GM23338 (cell line): ENCODE data around the gene GGA1. TPM values are rescaled to one million over a fixed set of nuclear protein-coding genes. Genes with fewer than 3 reads are reported as not detected.

ENCODE experiments used
- ATAC-seq: fragments of 200-7000 bp; cut with Tn5 transposase; 3 replicates; pipeline ENCODE4 v1.9.1; 2020
- DNase-seq: peaks from one replicate; pipeline ENCODE4 v3.0.0-alpha.2; 2015; ENCODE audit warnings: low spot score
- H2AFZ ChIP-seq: fragments of 200-600 bp; sonication (generic); 2 replicates; pipeline ENCODE4 v1.8.0; 2016; ENCODE audit warnings: antibody characterized with exemption, mild to moderate bottlenecking, moderate library complexity
- H3F3A ChIP-seq: fragments of 200-600 bp; sonication (generic); replicated peaks from 2 replicates; pipeline ENCODE4 v1.8.0; 2017; ENCODE audit warnings: antibody characterized with exemption, mixed run types, low read depth
- H3K27ac ChIP-seq: fragments of 200-600 bp; sonication (generic); 2 replicates; pipeline ENCODE4 v1.6.1; 2016; ENCODE audit warnings: low read depth
- H3K27me3 ChIP-seq: fragments of 200-600 bp; sonication (generic); 2 replicates; pipeline ENCODE4 v1.8.0; 2016; ENCODE audit warnings: mild to moderate bottlenecking, mixed run types, moderate library complexity; ENCODE audit not compliant: insufficient read depth
- H3K36me3 ChIP-seq: fragments of 200-600 bp; sonication (generic); 2 replicates; pipeline ENCODE4 v1.8.0; 2016; ENCODE audit warnings: mild to moderate bottlenecking; ENCODE audit not compliant: insufficient read depth
- H3K4me1 ChIP-seq: fragments of 200-600 bp; sonication (generic); 2 replicates; pipeline ENCODE4 v1.8.0; 2016; ENCODE audit warnings: mild to moderate bottlenecking, moderate library complexity; ENCODE audit not compliant: insufficient read depth
- H3K4me2 ChIP-seq: fragments of 200-600 bp; sonication (generic); 2 replicates; pipeline ENCODE4 v1.7.1; 2017; ENCODE audit warnings: mixed run types
- H3K4me3 ChIP-seq: fragments of 200-600 bp; sonication (generic); 2 replicates; pipeline ENCODE4 v1.6.1; 2016; ENCODE audit warnings: mixed run types
- H3K79me2 ChIP-seq: fragments of 200-600 bp; sonication (generic); replicated peaks from 2 replicates; pipeline ENCODE4 v1.8.0; 2017; ENCODE audit warnings: mild to moderate bottlenecking; ENCODE audit not compliant: insufficient read depth
- H3K9me2 ChIP-seq: fragments of 200-600 bp; sonication (generic); 2 replicates; pipeline ENCODE4 v1.8.0; 2017; ENCODE audit not compliant: insufficient read depth
- H4K20me1 ChIP-seq: fragments of 200-600 bp; sonication (generic); replicated peaks from 2 replicates; pipeline ENCODE4 v1.8.0; 2017; ENCODE audit warnings: mild to moderate bottlenecking; ENCODE audit not compliant: insufficient read depth
- H3K27ac Mint-ChIP-seq: 2 replicates; pipeline ENCODE4 v1.8.0; 2020; ENCODE audit warnings: inconsistent platforms, mild to moderate bottlenecking, moderate library complexity, mixed read lengths
- H3K27me3 Mint-ChIP-seq: 3 replicates; pipeline ENCODE4 v1.8.0; 2022; ENCODE audit warnings: low read depth, mild to moderate bottlenecking, moderate library complexity, mixed read lengths, inconsistent platforms; ENCODE audit not compliant: insufficient read depth, poor library complexity
- H3K36me3 Mint-ChIP-seq: 3 replicates; pipeline ENCODE4 v1.8.0; 2021; ENCODE audit warnings: low read depth, mild to moderate bottlenecking, inconsistent platforms, moderate library complexity, mixed read lengths
- H3K4me1 Mint-ChIP-seq: 3 replicates; pipeline ENCODE4 v1.8.0; 2020; ENCODE audit warnings: mild to moderate bottlenecking, inconsistent platforms, mixed read lengths
- H3K4me3 Mint-ChIP-seq: 3 replicates; pipeline ENCODE4 v1.8.0; 2021; ENCODE audit warnings: moderate library complexity, mild to moderate bottlenecking, inconsistent platforms, mixed read lengths
- H3K9me3 Mint-ChIP-seq: 3 replicates; pipeline ENCODE4 v1.8.0; 2020; ENCODE audit warnings: moderate library complexity, mild to moderate bottlenecking, inconsistent platforms, mixed read lengths
- POLR2AphosphoS5 ChIP-seq: IDR thresholded peaks from 2 replicates; pipeline ENCODE4 v1.6.1; 2016; ENCODE audit warnings: antibody characterized with exemption, low read depth
- polyA plus RNA-seq: library from polyadenylated mRNA; unstranded; fragments of >200 nt; fragmentation: Nextera tagmentation; extraction: Ambion mirVana; gene quantifications from 2 replicates; pipeline ENCODE4 v1.2.1, GENCODE V29; 2016
- total RNA-seq: library from RNA; depleted of rRNA; stranded (reverse); fragments of >200 nt; shearing (Covaris generic); gene quantifications from 2 replicates; pipeline ENCODE4 v1.2.3, GENCODE V29; 2014
- TF ChIP-seq, protein P1 (sequence below): fragments of 250-450 bp; sonication (Bioruptor Pico); IDR thresholded peaks from 2 replicates; pipeline ENCODE4 v1.5.0; 2020; ENCODE audit warnings: mild to moderate bottlenecking, moderate library complexity

The GGA1 gene
- total and polyA plus RNA-seq, 2 experiments from 2014 or later: 36.9 to 57.1 TPM

DNA sequence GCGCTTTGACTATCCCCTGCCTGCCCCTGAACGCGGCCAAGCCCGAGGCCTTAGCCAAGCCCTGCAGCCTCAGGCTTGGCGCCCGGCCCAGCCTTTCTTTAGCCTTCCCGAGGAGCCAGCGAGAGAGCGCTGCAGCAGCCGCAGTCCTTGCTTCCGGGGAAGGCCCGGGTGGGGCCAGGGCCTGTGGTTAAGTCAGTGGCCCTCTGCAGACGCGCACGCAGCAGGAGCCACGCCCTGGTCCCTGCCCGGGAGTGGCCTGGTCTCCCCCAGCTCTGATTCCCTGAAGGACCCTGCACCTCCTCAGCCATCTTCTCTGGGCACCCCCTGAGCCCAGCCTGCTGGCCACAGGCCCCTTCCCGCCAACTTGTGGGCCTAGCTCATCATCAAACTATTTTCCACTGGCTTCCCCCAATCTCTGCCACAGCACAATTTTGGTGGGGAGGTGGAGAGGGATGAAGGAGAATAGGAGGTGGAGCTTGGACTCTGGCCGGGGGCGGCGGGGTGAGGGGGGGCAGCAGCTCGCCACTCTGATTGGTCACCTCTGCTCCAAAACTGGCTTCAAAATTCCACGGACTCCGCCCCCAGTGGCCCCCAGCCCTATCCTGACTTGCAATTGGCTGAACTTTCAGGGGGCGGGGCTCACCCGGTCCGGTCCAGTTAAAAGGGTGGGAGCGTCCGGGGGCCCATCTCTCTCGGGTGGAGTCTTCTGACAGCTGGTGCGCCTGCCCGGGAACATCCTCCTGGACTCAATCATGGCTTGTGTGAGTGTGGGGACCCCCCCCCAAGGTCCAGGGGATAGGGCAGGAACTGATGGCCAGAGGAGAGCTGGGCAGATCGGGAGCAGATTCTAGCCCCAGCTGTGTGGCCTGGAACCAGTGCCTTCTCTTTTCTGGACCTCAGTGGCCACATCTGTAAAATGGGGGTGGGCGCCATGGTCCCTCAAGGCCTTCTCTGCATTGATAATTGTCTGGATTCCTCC is 66.6 kb downstream of the GGA1 start, which contains the start of gene LGALS1:
TSS of gene LGALS1 (plus strand) at position 686 of the 979 bp plus-strand sequence. CDS start at position 753, 67 bp downstream.
- peak within 1 kb of the TSS; percentile 79 for H3K4me3 Mint-ChIP-seq
- H3K4me3 ChIP-seq: peak within 1 kb of the TSS; percentile 55
- H3K9me2 ChIP-seq: no peaks in the 10 kb centered on the region
- peaks cover 19% of the 10 kb centered on the region; the same call in 1 of the 2 replicates for H3F3A ChIP-seq
- peaks cover 11% of the 10 kb centered on the region; the same call in 1 of the 2 replicates for H3K4me1 ChIP-seq
- DNase-seq (peak; percentile 83), ATAC-seq (peak; percentile 56)
- peak; percentile 36; the same call in 1 of the 2 replicates for TF ChIP-seq POLR2AphosphoS5
- TF ChIP-seq, protein P1, sequence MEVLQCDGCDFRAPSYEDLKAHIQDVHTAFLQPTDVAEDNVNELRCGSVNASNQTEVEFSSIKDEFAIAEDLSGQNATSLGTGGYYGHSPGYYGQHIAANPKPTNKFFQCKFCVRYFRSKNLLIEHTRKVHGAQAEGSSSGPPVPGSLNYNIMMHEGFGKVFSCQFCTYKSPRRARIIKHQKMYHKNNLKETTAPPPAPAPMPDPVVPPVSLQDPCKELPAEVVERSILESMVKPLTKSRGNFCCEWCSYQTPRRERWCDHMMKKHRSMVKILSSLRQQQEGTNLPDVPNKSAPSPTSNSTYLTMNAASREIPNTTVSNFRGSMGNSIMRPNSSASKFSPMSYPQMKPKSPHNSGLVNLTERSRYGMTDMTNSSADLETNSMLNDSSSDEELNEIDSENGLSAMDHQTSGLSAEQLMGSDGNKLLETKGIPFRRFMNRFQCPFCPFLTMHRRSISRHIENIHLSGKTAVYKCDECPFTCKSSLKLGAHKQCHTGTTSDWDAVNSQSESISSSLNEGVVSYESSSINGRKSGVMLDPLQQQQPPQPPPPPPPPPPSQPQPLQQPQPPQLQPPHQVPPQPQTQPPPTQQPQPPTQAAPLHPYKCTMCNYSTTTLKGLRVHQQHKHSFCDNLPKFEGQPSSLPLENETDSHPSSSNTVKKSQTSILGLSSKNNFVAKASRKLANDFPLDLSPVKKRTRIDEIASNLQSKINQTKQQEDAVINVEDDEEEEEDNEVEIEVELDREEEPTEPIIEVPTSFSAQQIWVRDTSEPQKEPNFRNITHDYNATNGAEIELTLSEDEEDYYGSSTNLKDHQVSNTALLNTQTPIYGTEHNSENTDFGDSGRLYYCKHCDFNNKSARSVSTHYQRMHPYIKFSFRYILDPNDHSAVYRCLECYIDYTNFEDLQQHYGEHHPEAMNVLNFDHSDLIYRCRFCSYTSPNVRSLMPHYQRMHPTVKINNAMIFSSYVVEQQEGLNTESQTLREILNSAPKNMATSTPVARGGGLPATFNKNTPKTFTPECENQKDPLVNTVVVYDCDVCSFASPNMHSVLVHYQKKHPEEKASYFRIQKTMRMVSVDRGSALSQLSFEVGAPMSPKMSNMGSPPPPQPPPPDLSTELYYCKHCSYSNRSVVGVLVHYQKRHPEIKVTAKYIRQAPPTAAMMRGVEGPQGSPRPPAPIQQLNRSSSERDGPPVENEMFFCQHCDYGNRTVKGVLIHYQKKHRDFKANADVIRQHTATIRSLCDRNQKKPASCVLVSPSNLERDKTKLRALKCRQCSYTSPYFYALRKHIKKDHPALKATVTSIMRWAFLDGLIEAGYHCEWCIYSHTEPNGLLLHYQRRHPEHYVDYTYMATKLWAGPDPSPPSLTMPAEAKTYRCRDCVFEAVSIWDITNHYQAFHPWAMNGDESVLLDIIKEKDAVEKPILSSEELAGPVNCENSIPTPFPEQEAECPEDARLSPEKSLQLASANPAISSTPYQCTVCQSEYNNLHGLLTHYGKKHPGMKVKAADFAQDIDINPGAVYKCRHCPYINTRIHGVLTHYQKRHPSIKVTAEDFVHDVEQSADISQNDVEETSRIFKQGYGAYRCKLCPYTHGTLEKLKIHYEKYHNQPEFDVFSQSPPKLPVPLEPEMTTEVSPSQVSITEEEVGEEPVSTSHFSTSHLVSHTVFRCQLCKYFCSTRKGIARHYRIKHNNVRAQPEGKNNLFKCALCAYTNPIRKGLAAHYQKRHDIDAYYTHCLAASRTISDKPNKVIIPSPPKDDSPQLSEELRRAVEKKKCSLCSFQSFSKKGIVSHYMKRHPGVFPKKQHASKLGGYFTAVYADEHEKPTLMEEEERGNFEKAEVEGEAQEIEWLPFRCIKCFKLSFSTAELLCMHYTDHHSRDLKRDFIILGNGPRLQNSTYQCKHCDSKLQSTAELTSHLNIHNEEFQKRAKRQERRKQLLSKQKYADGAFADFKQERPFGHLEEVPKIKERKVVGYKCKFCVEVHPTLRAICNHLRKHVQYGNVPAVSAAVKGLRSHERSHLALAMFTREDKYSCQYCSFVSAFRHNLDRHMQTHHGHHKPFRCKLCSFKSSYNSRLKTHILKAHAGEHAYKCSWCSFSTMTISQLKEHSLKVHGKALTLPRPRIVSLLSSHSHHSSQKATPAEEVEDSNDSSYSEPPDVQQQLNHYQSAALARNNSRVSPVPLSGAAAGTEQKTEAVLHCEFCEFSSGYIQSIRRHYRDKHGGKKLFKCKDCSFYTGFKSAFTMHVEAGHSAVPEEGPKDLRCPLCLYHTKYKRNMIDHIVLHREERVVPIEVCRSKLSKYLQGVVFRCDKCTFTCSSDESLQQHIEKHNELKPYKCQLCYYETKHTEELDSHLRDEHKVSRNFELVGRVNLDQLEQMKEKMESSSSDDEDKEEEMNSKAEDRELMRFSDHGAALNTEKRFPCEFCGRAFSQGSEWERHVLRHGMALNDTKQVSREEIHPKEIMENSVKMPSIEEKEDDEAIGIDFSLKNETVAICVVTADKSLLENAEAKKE: no peak
- H3K27ac ChIP-seq: no peak within 1 kb of the TSS
- H3K79me2 ChIP-seq: no peaks in the 10 kb centered on the region
- H3K27me3 ChIP-seq: no peaks in the 10 kb centered on the region
- no peak within 1 kb of the TSS for H3K27ac Mint-ChIP-seq
- peak within 1 kb of the TSS; percentile 78; the same call in 1 of the 2 replicates for H2AFZ ChIP-seq
- peaks cover 12% of the 10 kb centered on the region for H3K27me3 Mint-ChIP-seq
- H3K4me1 Mint-ChIP-seq: peaks cover 17% of the 10 kb centered on the region
- no peaks in the 10 kb centered on the region for H3K9me3 Mint-ChIP-seq
- no peaks in the 10 kb centered on the region for H4K20me1 ChIP-seq
- H3K36me3 Mint-ChIP-seq: no peaks in the 10 kb centered on the region
- no peaks in the 10 kb centered on the region for H3K36me3 ChIP-seq
- peak within 1 kb of the TSS; percentile 86 for H3K4me2 ChIP-seq
